ENCODE measurements around the gene ATXN7L1.

DNA sequence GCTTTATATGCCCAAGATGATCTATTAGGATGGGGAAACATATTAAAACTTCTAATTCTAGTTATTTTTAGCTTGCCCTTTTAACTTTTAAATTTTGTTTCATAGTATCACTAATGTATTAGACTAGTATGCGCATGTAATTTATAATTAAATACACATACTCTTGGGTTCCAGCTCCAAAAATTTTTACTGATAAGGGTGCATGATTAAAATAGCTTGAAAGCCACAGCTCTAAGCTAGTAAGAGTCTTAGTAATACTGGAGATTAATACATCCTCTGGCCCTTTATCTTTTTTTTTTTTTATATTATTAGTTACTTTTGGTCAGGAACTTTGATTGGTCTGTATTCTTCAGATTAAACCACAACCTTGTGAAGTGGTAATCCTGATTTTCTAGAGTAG is 53.6 kb downstream of the ATXN7L1 start:
- TF ChIP-seq, protein P1, sequence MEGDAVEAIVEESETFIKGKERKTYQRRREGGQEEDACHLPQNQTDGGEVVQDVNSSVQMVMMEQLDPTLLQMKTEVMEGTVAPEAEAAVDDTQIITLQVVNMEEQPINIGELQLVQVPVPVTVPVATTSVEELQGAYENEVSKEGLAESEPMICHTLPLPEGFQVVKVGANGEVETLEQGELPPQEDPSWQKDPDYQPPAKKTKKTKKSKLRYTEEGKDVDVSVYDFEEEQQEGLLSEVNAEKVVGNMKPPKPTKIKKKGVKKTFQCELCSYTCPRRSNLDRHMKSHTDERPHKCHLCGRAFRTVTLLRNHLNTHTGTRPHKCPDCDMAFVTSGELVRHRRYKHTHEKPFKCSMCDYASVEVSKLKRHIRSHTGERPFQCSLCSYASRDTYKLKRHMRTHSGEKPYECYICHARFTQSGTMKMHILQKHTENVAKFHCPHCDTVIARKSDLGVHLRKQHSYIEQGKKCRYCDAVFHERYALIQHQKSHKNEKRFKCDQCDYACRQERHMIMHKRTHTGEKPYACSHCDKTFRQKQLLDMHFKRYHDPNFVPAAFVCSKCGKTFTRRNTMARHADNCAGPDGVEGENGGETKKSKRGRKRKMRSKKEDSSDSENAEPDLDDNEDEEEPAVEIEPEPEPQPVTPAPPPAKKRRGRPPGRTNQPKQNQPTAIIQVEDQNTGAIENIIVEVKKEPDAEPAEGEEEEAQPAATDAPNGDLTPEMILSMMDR (IDR thresholded peaks at IDR 0.05): no peak
- TF ChIP-seq EZH2 (IDR thresholded peaks at IDR 0.05; ENCODE audit: borderline replicate concordance, insufficient read depth, low read depth, low read length, poor library complexity, severe bottlenecking): no peak
